GM12878 (cell line): ENCODE measurements around the gene PLK5. TPM values are rescaled to one million over a fixed set of nuclear protein-coding genes. Genes with fewer than 3 reads are reported as not detected.

Source experiments
- ATF3 ChIP-seq: IDR thresholded peaks from 2 replicates; pipeline ENCODE4 v1.6.1; 2011; ENCODE audit warnings: low read depth, mild to moderate bottlenecking, low read length, moderate library complexity, borderline replicate concordance; ENCODE audit errors: extremely low read depth
- BCL11A ChIP-seq: IDR thresholded peaks from 2 replicates; pipeline ENCODE4 v1.6.1; 2011; ENCODE audit warnings: low read depth, low read length
- BHLHE40 ChIP-seq, 2 experiments: fragments of 450-650 bp in 1 of 2; IDR thresholded peaks; 2 replicates each; pipeline ENCODE4 v1.6.1; 2011 to 2017; ENCODE audit warnings: low read depth in 2 of 2, borderline replicate concordance in 1 of 2, improper control_type of control experiment in 1 of 2, low read length in 1 of 2, mild to moderate bottlenecking in 1 of 2
- CHD1 ChIP-seq: IDR thresholded peaks from 2 replicates; pipeline ENCODE4 v1.6.1; 2012; ENCODE audit warnings: low read depth, low read length, improper control_type of control experiment
- CREB1 ChIP-seq: IDR thresholded peaks from 2 replicates; pipeline ENCODE4 v1.6.1; 2012; ENCODE audit warnings: low read depth, mild to moderate bottlenecking, inconsistent platforms
- DPF2 ChIP-seq: fragments of 450-650 bp; IDR thresholded peaks from 2 replicates; pipeline ENCODE4 v1.6.1; 2017; ENCODE audit warnings: mild to moderate bottlenecking
- GATAD2B ChIP-seq: fragments of 450-650 bp; conservative IDR thresholded peaks from 2 replicates; pipeline ENCODE4 v1.6.1; 2017; ENCODE audit warnings: low read depth, mild to moderate bottlenecking, moderate library complexity
- IKZF1 ChIP-seq: fragments of 450-650 bp; conservative IDR thresholded peaks from 2 replicates; pipeline ENCODE4 v1.6.1; 2017; ENCODE audit warnings: antibody characterized with exemption, mild to moderate bottlenecking
- LARP7 ChIP-seq: fragments of 450-650 bp; IDR thresholded peaks from 2 replicates; pipeline ENCODE4 v1.6.1; 2017; ENCODE audit warnings: mild to moderate bottlenecking
- MTA2 ChIP-seq: fragments of 450-650 bp; IDR thresholded peaks from 2 replicates; pipeline ENCODE4 v1.6.1; 2016; ENCODE audit warnings: low read depth, mild to moderate bottlenecking, moderate library complexity
- POLR2AphosphoS5 ChIP-seq: IDR thresholded peaks from 2 replicates; pipeline ENCODE4 v1.6.1; 2011; ENCODE audit warnings: mild to moderate bottlenecking, low read length, inconsistent platforms
- PRDM15 ChIP-seq: fragments of 450-650 bp; formaldehyde crosslinking; IDR thresholded peaks from 2 replicates; pipeline ENCODE4 v1.4.0; 2020; ENCODE audit warnings: mild to moderate bottlenecking, moderate library complexity
- RAD51 ChIP-seq: fragments of 450-650 bp; IDR thresholded peaks from 2 replicates; pipeline ENCODE4 v1.6.1; 2016; ENCODE audit warnings: moderate library complexity, mild to moderate bottlenecking, inconsistent platforms
- RB1 ChIP-seq: fragments of 450-650 bp; formaldehyde crosslinking; IDR thresholded peaks from 2 replicates; pipeline ENCODE4 v1.6.1; 2017; ENCODE audit warnings: mild to moderate bottlenecking, borderline replicate concordance
- SMAD5 ChIP-seq: IDR thresholded peaks from 2 replicates; pipeline ENCODE4 v1.6.1; 2016; ENCODE audit warnings: antibody characterized with exemption, low read depth
- SMC3 ChIP-seq: IDR thresholded peaks from 2 replicates; pipeline ENCODE4 v1.6.1; 2011; ENCODE audit warnings: low read length, improper control_type of control experiment, borderline replicate concordance
- TCF3 ChIP-seq: IDR thresholded peaks from 2 replicates; pipeline ENCODE4 v1.6.1; 2012; ENCODE audit warnings: low read depth, mild to moderate bottlenecking, low read length, borderline replicate concordance; ENCODE audit not compliant: insufficient read depth
- USF2 ChIP-seq: IDR thresholded peaks from 2 replicates; pipeline ENCODE4 v1.6.1; 2011; ENCODE audit warnings: low read depth, low read length, improper control_type of control experiment, borderline replicate concordance
- polyA plus RNA-seq, 11 experiments: library from polyadenylated mRNA; depleted of rRNA in 4 of 11; unstranded in 6 of 11; stranded (reverse) in 5 of 11; fragments of >200 nt; fragmentation: Nextera tagmentation in 4 of 11; fragmentation: Illumina TruSeq in 1 of 11; extraction: Ambion mirVana in 4 of 11; extraction: Trizol in 1 of 11; gene quantifications; 1 replicate in 1 of 11; 2 replicates in 10 of 11; pipeline versions ENCODE4 v1.2.1 to v1.2.3, GENCODE V29; 2011 to 2016; ENCODE audit warnings: inconsistent platforms in 2 of 11, missing spikeins in 2 of 11, low read depth in 1 of 11
- total RNA-seq, 4 experiments: library from RNA; depleted of rRNA in 3 of 4; stranded (reverse); fragments of >200 nt in 3 of 4; fragmentation: Illumina TruSeq in 1 of 4; extraction: Trizol in 1 of 4; gene quantifications; 2 replicates each; pipeline versions ENCODE4 v1.2.1 to v1.2.3, GENCODE V29; 2013 to 2021
- TF ChIP-seq, protein P1 (sequence below): IDR thresholded peaks from 2 replicates; pipeline ENCODE4 v1.6.1; 2011; ENCODE audit warnings: borderline replicate concordance, low read depth, mild to moderate bottlenecking, moderate library complexity, mixed read lengths, low read length; ENCODE audit not compliant: insufficient read depth; ENCODE audit errors: extremely low read length
- TF ChIP-seq, protein P2 (sequence below): IDR thresholded peaks from 2 replicates; pipeline ENCODE4 v1.6.1; 2012; ENCODE audit warnings: mild to moderate bottlenecking, low read depth, low read length

The PLK5 gene
- total and polyA plus RNA-seq, 10 of the 15 experiments (the other 5 are each of a cell fraction or from before 2014, with no cell fraction given): 0.13 TPM; not detected in 9

- TF ChIP-seq TCF3 (peak; percentile 56; the same call in 1 of the 2 replicates), SMAD5 (no peak), CREB1 (0 out of 2 replicates have a peak, but pooled peaks have one; percentile 33), MTA2 (no peak), BHLHE40 (IDR thresholded peaks at IDR 0.05; ENCODE audit: borderline replicate concordance in 1 of 2, low read depth in 2 of 2, low read length in 1 of 2) (peak; percentile 98 to 100), RAD51 (no peak), DPF2 (0 out of 2 replicates have a peak, but pooled peaks have one; percentile 21), BCL11A (no peak), ATF3 (peak; percentile 51; the same call in 1 of the 2 replicates), PRDM15 (CRISPR knock-in tag) (no peak), RB1 (peak; percentile 60; the same call in 1 of the 2 replicates), SMC3 (no peak), CHD1 (no peak), IKZF1 (peak; percentile 30; the same call in 1 of the 2 replicates), USF2 (peak; percentile 30), LARP7 (peak; percentile 51; the same call in 1 of the 2 replicates), POLR2AphosphoS5 (no peak), GATAD2B (peak; percentile 36; the same call in 1 of the 2 replicates)
- TF ChIP-seq, protein P1, sequence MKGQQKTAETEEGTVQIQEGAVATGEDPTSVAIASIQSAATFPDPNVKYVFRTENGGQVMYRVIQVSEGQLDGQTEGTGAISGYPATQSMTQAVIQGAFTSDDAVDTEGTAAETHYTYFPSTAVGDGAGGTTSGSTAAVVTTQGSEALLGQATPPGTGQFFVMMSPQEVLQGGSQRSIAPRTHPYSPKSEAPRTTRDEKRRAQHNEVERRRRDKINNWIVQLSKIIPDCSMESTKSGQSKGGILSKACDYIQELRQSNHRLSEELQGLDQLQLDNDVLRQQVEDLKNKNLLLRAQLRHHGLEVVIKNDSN: peak; percentile 80
- TF ChIP-seq, protein P2, sequence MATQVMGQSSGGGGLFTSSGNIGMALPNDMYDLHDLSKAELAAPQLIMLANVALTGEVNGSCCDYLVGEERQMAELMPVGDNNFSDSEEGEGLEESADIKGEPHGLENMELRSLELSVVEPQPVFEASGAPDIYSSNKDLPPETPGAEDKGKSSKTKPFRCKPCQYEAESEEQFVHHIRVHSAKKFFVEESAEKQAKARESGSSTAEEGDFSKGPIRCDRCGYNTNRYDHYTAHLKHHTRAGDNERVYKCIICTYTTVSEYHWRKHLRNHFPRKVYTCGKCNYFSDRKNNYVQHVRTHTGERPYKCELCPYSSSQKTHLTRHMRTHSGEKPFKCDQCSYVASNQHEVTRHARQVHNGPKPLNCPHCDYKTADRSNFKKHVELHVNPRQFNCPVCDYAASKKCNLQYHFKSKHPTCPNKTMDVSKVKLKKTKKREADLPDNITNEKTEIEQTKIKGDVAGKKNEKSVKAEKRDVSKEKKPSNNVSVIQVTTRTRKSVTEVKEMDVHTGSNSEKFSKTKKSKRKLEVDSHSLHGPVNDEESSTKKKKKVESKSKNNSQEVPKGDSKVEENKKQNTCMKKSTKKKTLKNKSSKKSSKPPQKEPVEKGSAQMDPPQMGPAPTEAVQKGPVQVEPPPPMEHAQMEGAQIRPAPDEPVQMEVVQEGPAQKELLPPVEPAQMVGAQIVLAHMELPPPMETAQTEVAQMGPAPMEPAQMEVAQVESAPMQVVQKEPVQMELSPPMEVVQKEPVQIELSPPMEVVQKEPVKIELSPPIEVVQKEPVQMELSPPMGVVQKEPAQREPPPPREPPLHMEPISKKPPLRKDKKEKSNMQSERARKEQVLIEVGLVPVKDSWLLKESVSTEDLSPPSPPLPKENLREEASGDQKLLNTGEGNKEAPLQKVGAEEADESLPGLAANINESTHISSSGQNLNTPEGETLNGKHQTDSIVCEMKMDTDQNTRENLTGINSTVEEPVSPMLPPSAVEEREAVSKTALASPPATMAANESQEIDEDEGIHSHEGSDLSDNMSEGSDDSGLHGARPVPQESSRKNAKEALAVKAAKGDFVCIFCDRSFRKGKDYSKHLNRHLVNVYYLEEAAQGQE: no peak
Observed at GRCh38 chr19:1568320-1569019, 44.6 kb downstream of the PLK5 start, which contains the start of gene MEX3D (continued).
